ENCODE data around the gene MAPKAP1. TPM values are rescaled to one million over a fixed set of nuclear protein-coding genes. Genes with fewer than 3 reads are reported as not detected.
A peak's percentile ranks its signal among the peaks of the same experiment; 100 is the strongest.

The MAPKAP1 gene
- total RNA-seq, 4 donors from 2014 or later, result 87.1 to 114 (median 111) TPM

DNA sequence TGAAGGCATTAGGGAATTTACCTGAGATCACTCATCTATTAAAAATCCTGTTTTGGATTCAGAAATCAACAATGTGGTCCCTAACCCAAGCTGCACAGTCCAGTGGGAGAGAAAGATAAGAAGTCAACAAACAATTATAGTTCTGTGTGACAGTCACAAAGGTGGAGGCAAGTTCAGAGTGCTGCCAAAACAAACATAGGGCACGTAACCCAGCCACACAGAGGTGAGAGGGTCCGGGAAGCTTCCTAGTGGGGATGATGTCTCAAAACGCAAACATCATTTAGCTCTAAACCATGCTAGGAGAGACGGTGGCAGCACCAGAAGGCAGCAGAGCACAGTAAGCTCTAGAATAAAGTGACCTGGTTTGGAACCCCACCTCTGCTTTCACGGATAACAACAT, 158.9 kb downstream of the MAPKAP1 start:
- WGBS, 2 donors, result 62 to 74% methylated on average over 5 of the region's 5 CpGs
- Histone ChIP-seq H3K4me3 (replicated peaks in 1 of 3) (no peak overlapping the region), H3K27me3 (no peaks in the 10 kb centered on the region), H3K36me3 (no peaks in the 10 kb centered on the region), H3K9me3 (no peaks in the 10 kb centered on the region), H3K27ac (peak overlapping the region; percentile 77 to 85 (median 84)), H3K4me1 (peaks cover 88 to 89% of the 10 kb centered on the region in 2 donors)
- intact Hi-C loops (cut with DNase I), result no loop called here
- TF ChIP-seq POLR2A (IDR thresholded peaks at IDR 0.05), result no peak
- TF ChIP-seq, protein P1, sequence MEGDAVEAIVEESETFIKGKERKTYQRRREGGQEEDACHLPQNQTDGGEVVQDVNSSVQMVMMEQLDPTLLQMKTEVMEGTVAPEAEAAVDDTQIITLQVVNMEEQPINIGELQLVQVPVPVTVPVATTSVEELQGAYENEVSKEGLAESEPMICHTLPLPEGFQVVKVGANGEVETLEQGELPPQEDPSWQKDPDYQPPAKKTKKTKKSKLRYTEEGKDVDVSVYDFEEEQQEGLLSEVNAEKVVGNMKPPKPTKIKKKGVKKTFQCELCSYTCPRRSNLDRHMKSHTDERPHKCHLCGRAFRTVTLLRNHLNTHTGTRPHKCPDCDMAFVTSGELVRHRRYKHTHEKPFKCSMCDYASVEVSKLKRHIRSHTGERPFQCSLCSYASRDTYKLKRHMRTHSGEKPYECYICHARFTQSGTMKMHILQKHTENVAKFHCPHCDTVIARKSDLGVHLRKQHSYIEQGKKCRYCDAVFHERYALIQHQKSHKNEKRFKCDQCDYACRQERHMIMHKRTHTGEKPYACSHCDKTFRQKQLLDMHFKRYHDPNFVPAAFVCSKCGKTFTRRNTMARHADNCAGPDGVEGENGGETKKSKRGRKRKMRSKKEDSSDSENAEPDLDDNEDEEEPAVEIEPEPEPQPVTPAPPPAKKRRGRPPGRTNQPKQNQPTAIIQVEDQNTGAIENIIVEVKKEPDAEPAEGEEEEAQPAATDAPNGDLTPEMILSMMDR (IDR thresholded peaks at IDR 0.05), result no peak
- DNase-seq, result no peak

DNA sequence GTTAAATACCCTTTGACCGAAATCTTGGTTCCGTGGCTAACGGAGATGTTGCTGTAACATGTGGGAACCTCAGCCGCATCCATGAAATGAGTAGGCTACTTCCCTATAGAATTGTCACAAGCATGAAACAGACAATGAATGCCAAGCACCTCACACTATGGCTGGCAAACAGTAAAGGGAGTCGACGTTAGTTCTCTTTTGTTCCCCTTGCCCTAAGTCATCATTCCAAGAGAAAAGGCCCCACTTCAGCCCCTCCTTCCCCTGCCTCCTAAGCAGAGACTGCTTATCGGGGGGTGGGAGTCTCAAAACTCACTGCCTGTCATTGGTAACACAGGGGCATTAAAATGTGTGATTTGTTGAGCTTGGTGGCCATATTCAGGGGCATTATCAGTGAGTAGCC, 159.6 kb downstream of the MAPKAP1 start:
- intact Hi-C loops (cut with DNase I), result no loop called here
- DNase-seq, result no peak
- no peaks in the 10 kb centered on the region for H3K36me3 ChIP-seq
- 87 to 96% methylated on average over 7 of the region's 7 CpGs for WGBS, 2 donors
- H3K4me3 ChIP-seq (replicated peaks in 1 of 3), result no peak overlapping the region
- H3K4me1 ChIP-seq, result peaks cover 87 to 93% of the 10 kb centered on the region in 2 donors
- TF ChIP-seq, protein P1 (IDR thresholded peaks at IDR 0.05), result no peak
- TF ChIP-seq POLR2A (IDR thresholded peaks at IDR 0.05), result no peak
- H3K27ac ChIP-seq, result peak overlapping the region; percentile 77 to 85 (median 84)
- H3K27me3 ChIP-seq, result no peaks in the 10 kb centered on the region
- H3K9me3 ChIP-seq, result no peaks in the 10 kb centered on the region

DNA sequence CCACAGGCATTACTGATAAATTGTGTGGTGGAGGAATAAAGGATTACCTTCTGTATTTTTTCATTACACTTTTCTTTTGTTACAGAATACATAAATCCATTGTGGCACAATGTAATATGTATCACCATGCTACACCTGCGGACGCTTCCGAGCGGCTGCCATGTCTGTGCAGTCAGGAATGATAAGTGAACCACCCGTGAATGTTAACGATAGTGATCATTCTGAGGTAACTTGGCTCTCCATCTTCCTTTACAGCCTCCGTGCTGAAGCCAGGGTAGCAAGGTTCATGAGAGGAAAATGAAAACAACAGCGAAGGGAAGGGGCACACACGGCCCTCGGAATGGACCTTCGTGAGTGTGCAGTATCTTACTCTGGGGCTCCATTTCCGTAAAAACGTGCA, 161.2 kb downstream of the MAPKAP1 start:
- H3K36me3 ChIP-seq, result no peaks in the 10 kb centered on the region
- DNase-seq, result no peak
- peak overlapping the region; percentile 63 to 85 (median 77) for H3K27ac ChIP-seq
- intact Hi-C loops (cut with DNase I), result no loop called here
- no peaks in the 10 kb centered on the region for H3K9me3 ChIP-seq
- no peaks in the 10 kb centered on the region for H3K27me3 ChIP-seq
- WGBS, 2 donors, result 95 to 97% methylated on average over 13 of the region's 13 CpGs
- H3K4me1 ChIP-seq, result peaks cover 87 to 92% of the 10 kb centered on the region in 2 donors
- TF ChIP-seq, protein P1 (IDR thresholded peaks at IDR 0.05), result no peak
- no peak for TF ChIP-seq POLR2A (IDR thresholded peaks at IDR 0.05)
- no peak overlapping the region for H3K4me3 ChIP-seq (replicated peaks in 1 of 3)

DNA sequence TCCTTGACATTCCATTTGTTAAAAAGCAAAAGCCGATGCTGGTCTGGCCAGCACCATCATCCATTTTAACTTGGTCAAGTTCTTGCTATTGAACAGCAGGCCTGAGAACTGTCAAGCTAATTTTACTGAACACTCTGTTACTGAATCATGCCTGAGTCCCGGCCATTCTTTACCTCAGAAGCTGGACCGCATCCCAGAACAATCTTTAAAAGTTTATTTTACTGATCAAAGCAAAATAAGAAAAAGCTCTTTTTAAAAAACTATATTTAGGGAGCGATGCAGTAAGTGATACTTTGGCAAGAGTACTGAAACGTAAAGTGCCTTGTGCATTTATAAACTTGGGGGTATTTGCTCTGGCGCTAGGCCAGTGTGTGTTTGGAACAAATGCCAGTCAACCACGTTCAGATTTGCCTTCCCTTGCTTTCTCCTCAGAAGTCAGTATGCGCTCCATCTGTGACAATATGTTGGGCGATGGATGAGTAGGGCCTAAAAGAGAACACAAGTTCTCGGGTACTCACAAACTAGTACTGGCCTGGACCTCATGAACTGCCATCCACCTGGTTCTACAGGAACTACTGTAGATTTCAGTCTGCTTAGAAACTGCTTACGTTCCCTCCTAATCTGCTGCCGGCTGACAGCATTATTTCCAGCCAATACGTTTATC, 161.9 kb downstream of the MAPKAP1 start:
- TF ChIP-seq, protein P1 (IDR thresholded peaks at IDR 0.05), result no peak
- TF ChIP-seq POLR2A (IDR thresholded peaks at IDR 0.05), result no peak
- H3K36me3 ChIP-seq, result no peaks in the 10 kb centered on the region
- peaks cover 86 to 90% of the 10 kb centered on the region in 2 donors for H3K4me1 ChIP-seq
- H3K27me3 ChIP-seq, result no peaks in the 10 kb centered on the region
- intact Hi-C loops (cut with DNase I), result no loop called here
- DNase-seq, result peak; percentile 58 to 68
- H3K9me3 ChIP-seq, result no peaks in the 10 kb centered on the region
- WGBS, 2 donors, result 31 to 35% methylated on average over 13 of the region's 13 CpGs
- no peak overlapping the region for H3K4me3 ChIP-seq (replicated peaks in 1 of 3)
- peak overlapping the region; percentile 63 to 85 (median 82) for H3K27ac ChIP-seq

DNA sequence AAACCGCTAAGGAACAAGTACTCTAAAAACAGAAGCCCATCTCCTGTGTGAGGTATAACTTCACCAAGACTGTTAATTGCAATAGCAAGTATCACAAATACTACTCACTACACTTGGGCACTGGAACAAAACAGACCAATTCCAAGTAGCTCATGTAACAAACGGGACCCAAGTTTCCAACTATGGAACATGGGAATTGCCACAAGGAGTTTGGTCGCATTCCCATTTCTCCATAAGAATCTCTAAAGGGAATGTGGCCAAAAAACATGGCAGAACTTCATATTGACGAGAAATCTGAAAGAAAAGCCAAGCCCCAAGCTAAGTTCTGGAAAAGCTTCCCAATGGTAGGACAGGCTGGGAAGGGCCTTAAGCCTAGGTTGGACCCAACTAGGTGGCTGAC, 162.5 kb downstream of the MAPKAP1 start:
- whole genome bisulfite sequencing, 2 donors, result 84 to 92% methylated on average over 4 of the region's 4 CpGs
- no peaks in the 10 kb centered on the region for H3K36me3 ChIP-seq
- H3K4me1 ChIP-seq, result peaks cover 89 to 90% of the 10 kb centered on the region in 2 donors
- intact Hi-C loops (cut with DNase I), result no loop called here
- no peaks in the 10 kb centered on the region for H3K9me3 ChIP-seq
- no peak for TF ChIP-seq POLR2A (IDR thresholded peaks at IDR 0.05)
- TF ChIP-seq, protein P1 (IDR thresholded peaks at IDR 0.05), result no peak
- no peaks in the 10 kb centered on the region for H3K27me3 ChIP-seq
- no peak for DNase-seq
- no peak overlapping the region for H3K4me3 ChIP-seq (replicated peaks in 1 of 3)
- H3K27ac ChIP-seq, result peak overlapping the region; percentile 63 to 85 (median 82)
